ENCODE data around the gene ZNF660. TPM values are rescaled to one million over a fixed set of nuclear protein-coding genes. Genes with fewer than 3 reads are reported as not detected.
"Not testable (repeated sequence)": the region's sequence is repeated elsewhere in the genome, so short reads cannot be mapped to it uniquely, and the experiment has no call there.

The ZNF660 gene
- total RNA-seq, 2 experiments from 2014 or later: 0.65 to 2.0 TPM

DNA sequence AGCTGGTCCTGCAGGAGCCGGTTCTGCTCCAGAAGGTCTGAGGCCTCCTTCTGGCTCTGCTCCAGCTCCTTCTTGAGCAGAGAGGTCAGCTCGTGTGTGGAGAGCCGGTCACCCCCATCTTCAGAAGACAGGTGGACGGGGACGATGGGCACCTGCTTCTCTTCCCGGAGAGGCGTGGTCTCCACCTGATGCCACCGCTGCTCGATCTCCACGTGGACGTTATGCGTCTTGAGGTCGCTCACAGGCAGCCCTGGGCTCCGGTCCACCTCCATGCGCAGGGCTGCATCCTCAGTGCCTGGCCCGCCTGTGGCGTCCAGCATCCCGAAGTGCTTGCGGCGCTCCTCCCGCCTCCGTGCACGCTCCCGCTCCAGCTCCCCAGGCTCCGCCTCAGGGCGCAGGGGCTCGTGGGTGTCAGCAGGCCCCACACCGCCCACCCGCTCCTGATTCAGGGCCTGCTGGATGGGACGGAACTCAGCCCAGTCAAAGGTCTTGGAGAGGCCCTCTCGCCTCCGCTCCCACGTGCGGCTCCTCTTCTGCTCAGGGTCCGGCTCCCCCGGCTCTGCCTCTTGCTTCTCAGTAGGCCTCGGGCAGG, 5.7 kb upstream of the ZNF660 start:
- H3K27me3 Mint-ChIP-seq; POLR2A ChIA-PET; ATAC-seq (ENCODE audit: low read depth); H3K4me1 Mint-ChIP-seq; H3K27ac Mint-ChIP-seq; H3K4me3 Mint-ChIP-seq; DNase-seq: not testable (repeated sequence)
- H3K36me3 Mint-ChIP-seq: peaks cover 13% of the 10 kb centered on the region
- peaks cover 29% of the 10 kb centered on the region for H3K9me3 Mint-ChIP-seq

GRCh38 chr3:44579749-44580148, 5.0 kb upstream of the ZNF660 start:
- Mint-ChIP-seq H3K36me3 (peaks cover 16% of the 10 kb centered on the region), H3K9me3 (peaks cover 29% of the 10 kb centered on the region)
- POLR2A ChIA-PET; H3K27me3 Mint-ChIP-seq; H3K4me1 Mint-ChIP-seq; ATAC-seq (ENCODE audit: low read depth); H3K27ac Mint-ChIP-seq; DNase-seq; H3K4me3 Mint-ChIP-seq: not testable (repeated sequence)

DNA sequence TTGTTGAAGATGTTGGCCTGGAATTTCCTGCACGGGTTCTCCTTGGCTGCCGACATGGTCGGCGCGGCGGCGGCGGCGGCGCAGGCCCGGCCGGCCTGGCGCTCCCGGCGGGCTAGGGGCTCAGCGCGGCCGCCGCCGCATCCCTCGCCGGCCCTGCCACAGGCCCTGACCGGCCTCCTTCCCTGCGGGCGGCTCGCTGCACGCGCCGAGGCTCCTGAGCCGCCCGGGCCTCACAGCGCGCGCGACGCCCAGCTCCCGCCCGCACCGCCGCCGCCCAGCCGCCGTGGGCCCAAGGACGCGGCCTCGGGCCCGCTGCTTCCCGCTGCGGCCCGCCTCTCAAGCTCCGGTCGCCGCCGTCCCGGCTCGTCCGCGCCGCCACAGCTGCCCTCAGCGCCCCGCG, 3.8 kb upstream of the ZNF660 start:
- POLR2A ChIA-PET: not testable (repeated sequence)

DNA sequence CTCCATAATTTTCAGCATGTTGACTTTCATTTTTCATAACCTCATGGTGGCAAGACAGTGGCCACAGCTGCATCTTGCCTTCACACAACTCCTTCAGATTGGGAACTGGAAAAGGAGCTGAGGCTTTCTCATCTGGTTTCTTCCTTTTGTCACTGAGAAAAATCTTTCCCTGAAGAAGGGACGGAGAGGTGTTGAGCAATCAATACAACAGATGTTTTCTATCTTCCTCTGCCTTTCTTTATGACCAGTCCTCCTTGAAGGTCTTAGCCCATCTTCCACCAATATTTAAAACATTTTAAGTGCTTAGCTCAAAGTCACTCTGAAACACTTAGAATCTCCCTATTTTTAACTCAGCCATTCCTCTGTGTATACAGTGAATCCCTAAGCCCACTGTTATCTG, 11.9 kb downstream of the ZNF660 start:
- DNase-seq: no peak
- Mint-ChIP-seq H3K4me1 (no peaks in the 10 kb centered on the region), H3K36me3 (peaks cover 10% of the 10 kb centered on the region), H3K27ac (no peak overlapping the region), H3K27me3 (no peaks in the 10 kb centered on the region), H3K9me3 (peaks cover 27% of the 10 kb centered on the region), H3K4me3 (no peak overlapping the region)
- no peak for ATAC-seq (ENCODE audit: low read depth)
- POLR2A ChIA-PET: no interaction called here

More for the DNA sequence above, 3.8 kb upstream of the ZNF660 start:
- Mint-ChIP-seq H3K36me3 (peaks cover 16% of the 10 kb centered on the region), H3K27me3 (peaks cover 15% of the 10 kb centered on the region), H3K9me3 (peaks cover 31% of the 10 kb centered on the region)
- H3K4me1 Mint-ChIP-seq; DNase-seq; H3K4me3 Mint-ChIP-seq; ATAC-seq (ENCODE audit: low read depth); H3K27ac Mint-ChIP-seq: not testable (repeated sequence)

GRCh38 chr3:44601749-44602148, 17.0 kb downstream of the ZNF660 start:
- H3K36me3 Mint-ChIP-seq: peaks cover 8% of the 10 kb centered on the region
- H3K27ac Mint-ChIP-seq: no peak overlapping the region
- POLR2A ChIA-PET: no interaction called here
- H3K4me1 Mint-ChIP-seq: no peaks in the 10 kb centered on the region
- ATAC-seq (ENCODE audit: low read depth) (no peak), DNase-seq (no peak)
- H3K27me3 Mint-ChIP-seq: no peaks in the 10 kb centered on the region
- peaks cover 12% of the 10 kb centered on the region for H3K9me3 Mint-ChIP-seq
- no peak overlapping the region for H3K4me3 Mint-ChIP-seq

DNA sequence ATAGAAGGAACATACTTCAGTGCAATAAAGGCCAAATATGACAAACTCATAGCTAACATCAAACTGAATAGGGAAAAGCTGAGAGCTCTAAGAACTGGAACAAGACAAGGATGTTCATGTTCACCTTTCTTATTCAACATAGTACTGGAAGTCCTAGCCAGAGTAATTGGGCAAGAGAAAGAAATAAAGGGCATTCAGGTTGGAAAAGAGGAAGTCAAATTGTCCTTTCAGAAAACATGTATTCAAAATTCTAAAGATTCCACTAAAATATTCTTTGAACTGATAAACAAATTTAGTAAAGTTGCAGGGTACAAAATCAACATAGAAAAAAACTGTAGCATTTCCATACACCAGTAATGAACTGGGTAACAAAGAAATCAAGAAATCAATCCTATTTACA, 27.9 kb downstream of the ZNF660 start:
- no peak for DNase-seq
- peaks cover 10% of the 10 kb centered on the region for H3K9me3 Mint-ChIP-seq
- H3K36me3 Mint-ChIP-seq: peaks cover 10% of the 10 kb centered on the region
- no peaks in the 10 kb centered on the region for H3K27me3 Mint-ChIP-seq
- no peak overlapping the region for H3K27ac Mint-ChIP-seq
- POLR2A ChIA-PET: no interaction called here
- H3K4me1 Mint-ChIP-seq: no peaks in the 10 kb centered on the region
- no peak overlapping the region for H3K4me3 Mint-ChIP-seq
- ATAC-seq (ENCODE audit: low read depth): no peak

DNA sequence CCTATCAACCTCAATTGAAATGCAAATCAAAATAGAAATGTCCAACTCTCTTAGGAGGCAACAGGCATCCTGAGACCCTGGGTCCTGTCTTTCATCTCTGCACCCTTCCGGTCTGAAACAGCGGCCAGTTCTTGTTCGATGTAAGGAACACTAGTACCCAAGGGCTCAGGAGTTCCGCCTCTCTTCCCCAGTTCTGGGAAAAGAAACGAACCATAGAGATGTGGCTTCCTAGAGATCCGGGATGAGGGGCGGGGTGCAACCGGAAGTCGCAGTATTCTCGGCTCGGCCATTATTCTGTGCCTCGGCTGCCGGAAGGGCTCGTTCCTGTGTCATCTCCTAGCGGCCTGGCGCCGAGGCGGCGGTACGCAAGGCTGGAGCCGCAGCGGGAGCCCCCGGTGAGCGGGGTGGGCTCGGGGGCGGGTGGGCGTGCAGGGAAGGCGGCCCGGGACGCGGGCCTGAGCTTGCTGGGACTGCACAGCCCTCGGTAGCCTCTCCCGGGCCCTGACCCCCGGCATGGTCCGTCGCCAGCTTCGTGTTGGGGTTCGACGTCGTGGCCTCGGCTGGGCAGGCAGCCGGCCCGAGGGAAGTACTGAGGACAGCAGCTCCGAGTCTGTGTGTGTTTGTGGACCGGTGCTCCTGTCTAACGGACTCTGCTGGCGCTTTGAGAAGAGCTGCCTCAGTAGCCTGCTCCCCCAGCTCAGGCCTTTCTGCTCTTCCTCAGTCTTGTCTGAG, 40.2 kb downstream of the ZNF660 start, which contains the start of gene ZNF197:
ZNF197 (plus strand) TSS at position 288 of the 732 bp plus-strand sequence. CDS start 4,119 bp downstream, outside the sequence.
- Mint-ChIP-seq H3K9me3 (peaks cover 7% of the 10 kb centered on the region), H3K27me3 (no peaks in the 10 kb centered on the region), H3K27ac (peak within 1 kb of the TSS; percentile 85), H3K36me3 (peaks cover 34% of the 10 kb centered on the region), H3K4me1 (peaks cover 19% of the 10 kb centered on the region), H3K4me3 (peak within 1 kb of the TSS; percentile 89)
- ATAC-seq (ENCODE audit: low read depth) (peak; percentile 94), DNase-seq (peak; percentile 74)
- POLR2A ChIA-PET: interaction anchor here (1.0 to 2.0 kb wide), 7 partner anchors 11 to 287 kb away, joined by 4 to 10 read pairs (median 5); partner anchors contain the start of genes KIAA1143, KIF15, TCAIM and ZKSCAN7

DNA sequence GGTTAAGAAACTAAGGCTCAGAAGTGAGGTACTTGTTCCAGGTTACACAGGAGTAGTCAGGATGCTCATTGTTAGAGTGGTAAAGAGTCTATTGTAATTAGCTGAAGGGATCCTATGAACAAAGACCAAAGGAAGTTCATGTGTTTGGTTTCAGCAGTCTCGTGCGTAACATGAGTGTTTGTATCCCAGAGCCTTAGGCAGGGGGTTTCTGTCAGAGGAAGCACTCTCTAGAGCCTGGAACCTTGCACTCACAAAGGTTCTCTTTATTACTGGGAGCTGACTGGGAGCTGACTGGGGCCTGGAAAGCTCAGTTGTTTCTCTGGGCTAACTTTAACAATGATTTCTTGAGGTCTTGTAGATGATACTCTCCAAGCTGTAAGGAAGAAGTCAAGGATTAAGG, 44.0 kb downstream of the ZNF660 start:
- peaks cover 68% of the 10 kb centered on the region for H3K36me3 Mint-ChIP-seq
- peaks cover 4% of the 10 kb centered on the region for H3K9me3 Mint-ChIP-seq
- H3K27me3 Mint-ChIP-seq: no peaks in the 10 kb centered on the region
- ATAC-seq (ENCODE audit: low read depth): no peak
- POLR2A ChIA-PET: no interaction called here
- peaks cover 23% of the 10 kb centered on the region for H3K4me1 Mint-ChIP-seq
- H3K27ac Mint-ChIP-seq: no peak overlapping the region
- H3K4me3 Mint-ChIP-seq: no peak overlapping the region
- no peak for DNase-seq

- no peak for DNase-seq
- H3K4me3 Mint-ChIP-seq: no peak overlapping the region
- peak overlapping the region; percentile 2 for H3K27ac Mint-ChIP-seq
- H3K36me3 Mint-ChIP-seq: peaks cover 90% of the 10 kb centered on the region
- peaks cover 11% of the 10 kb centered on the region for H3K4me1 Mint-ChIP-seq
- no peak for ATAC-seq (ENCODE audit: low read depth)
- peaks cover 13% of the 10 kb centered on the region for H3K9me3 Mint-ChIP-seq
- H3K27me3 Mint-ChIP-seq: no peaks in the 10 kb centered on the region
- POLR2A ChIA-PET: no interaction called here
These were observed 47.4 kb downstream of the ZNF660 start for GRCh38 chr3:44632193-44632592.

- ATAC-seq (ENCODE audit: low read depth): no peak
These were observed 57.6 kb downstream of the ZNF660 start for GRCh38 chr3:44642337-44642736.

GRCh38 chr3:44643024-44643423, 58.3 kb downstream of the ZNF660 start:
- H3K4me3 Mint-ChIP-seq: no peak overlapping the region
- POLR2A ChIA-PET: no interaction called here
- H3K9me3 Mint-ChIP-seq: peaks cover 40% of the 10 kb centered on the region
- no peak for DNase-seq
- H3K36me3 Mint-ChIP-seq: peaks cover 68% of the 10 kb centered on the region
- peaks cover 6% of the 10 kb centered on the region for H3K4me1 Mint-ChIP-seq
- ATAC-seq (ENCODE audit: low read depth): no peak
- H3K27ac Mint-ChIP-seq: no peak overlapping the region
- H3K27me3 Mint-ChIP-seq: no peaks in the 10 kb centered on the region

More at GRCh38 chr3:44642337-44642736, 57.6 kb downstream of the ZNF660 start:
- peaks cover 72% of the 10 kb centered on the region for H3K36me3 Mint-ChIP-seq
- H3K4me1 Mint-ChIP-seq: no peaks in the 10 kb centered on the region
- H3K27me3 Mint-ChIP-seq: no peaks in the 10 kb centered on the region
- no peak overlapping the region for H3K27ac Mint-ChIP-seq
- no peak for DNase-seq
- POLR2A ChIA-PET: no interaction called here
- peaks cover 43% of the 10 kb centered on the region for H3K9me3 Mint-ChIP-seq
- H3K4me3 Mint-ChIP-seq: no peak overlapping the region

- peaks cover 50% of the 10 kb centered on the region for H3K36me3 Mint-ChIP-seq
These were observed 63.0 kb downstream of the ZNF660 start for GRCh38 chr3:44647771-44648170.

DNA sequence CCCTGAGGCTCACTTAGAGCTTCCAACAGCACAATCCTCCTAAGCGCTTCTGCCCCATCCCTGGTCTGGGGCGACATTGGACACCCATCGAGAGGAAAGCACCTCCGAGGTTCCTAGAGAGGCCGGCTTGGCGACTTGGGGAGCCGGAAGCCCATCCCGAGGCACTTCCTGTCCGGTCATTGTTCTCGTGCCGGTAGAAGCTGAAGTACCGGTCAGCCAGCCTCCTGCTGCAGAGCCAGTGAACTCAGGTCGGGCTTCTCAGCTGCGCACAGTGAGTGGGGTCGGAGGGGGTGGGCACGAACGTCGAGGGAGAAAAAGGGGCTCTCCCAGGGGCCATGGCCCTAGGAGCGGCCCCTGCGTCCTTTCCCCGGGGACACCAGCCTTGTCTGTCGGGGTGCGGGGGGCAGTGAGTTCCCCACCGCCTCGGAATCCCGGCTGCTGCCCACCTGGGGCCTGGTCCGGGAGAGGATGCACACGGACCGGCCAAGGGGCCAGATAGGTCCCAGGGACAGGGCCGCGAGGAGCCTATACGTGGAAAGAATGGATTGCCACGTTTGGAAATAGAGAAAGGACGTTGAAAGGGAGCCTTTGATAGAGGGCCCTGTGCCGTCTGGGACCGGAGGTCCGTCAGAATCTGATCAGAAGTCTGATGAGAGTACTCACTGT, 63.9 kb downstream of the ZNF660 start, which contains the start of gene ZNF35:
ZNF35 (plus strand) TSS at position 169 of the 666 bp plus-strand sequence. CDS start 2,336 bp downstream, outside the sequence.
- POLR2A ChIA-PET: interaction anchor here (1.0 to 1.1 kb wide), 2 partner anchors 23 to 138 kb away, joined by 3 to 4 read pairs; no protein-coding TSS in a partner anchor
- ATAC-seq (ENCODE audit: low read depth) (peak; percentile 73), DNase-seq (peak; percentile 53)
- Mint-ChIP-seq H3K4me3 (peak within 1 kb of the TSS; percentile 88), H3K9me3 (peaks cover 14% of the 10 kb centered on the region), H3K36me3 (peaks cover 46% of the 10 kb centered on the region), H3K27ac (peak within 1 kb of the TSS; percentile 67), H3K4me1 (peaks cover 9% of the 10 kb centered on the region), H3K27me3 (no peaks in the 10 kb centered on the region)

More at GRCh38 chr3:44647771-44648170, 63.0 kb downstream of the ZNF660 start:
- H3K4me3 Mint-ChIP-seq: peak overlapping the region; percentile 88
- no peak for DNase-seq
- peaks cover 21% of the 10 kb centered on the region for H3K9me3 Mint-ChIP-seq
- H3K4me1 Mint-ChIP-seq: peaks cover 9% of the 10 kb centered on the region
- no peaks in the 10 kb centered on the region for H3K27me3 Mint-ChIP-seq
- POLR2A ChIA-PET: interaction anchor here (1.1 kb wide), 1 partner anchor 22 kb away, joined by 4 read pairs; no protein-coding TSS in a partner anchor
- no peak for ATAC-seq (ENCODE audit: low read depth)
- peak overlapping the region; percentile 3 for H3K27ac Mint-ChIP-seq

Measured in activated naive CD8-positive, alpha-beta T cell treated with anti-CD3 and anti-CD28 coated beads, Interleukin-2, amount 10 ng/mL, durations not matched to agents 7 days and 5 days (primary cell).